OCI-M2 (cell line): Measurements from ENCODE around the gene TRIM65.
"Not testable (repeated sequence)": the region's sequence is repeated elsewhere in the genome, so short reads cannot be mapped to it uniquely, and the experiment has no call there.

Source experiments
- DNase-seq: peaks from one replicate; lab custom pipeline; 2025; ENCODE audit not compliant: unreplicated experiment; lab: John Stamatoyannopoulos, UW

The TRIM65 gene

DNA sequence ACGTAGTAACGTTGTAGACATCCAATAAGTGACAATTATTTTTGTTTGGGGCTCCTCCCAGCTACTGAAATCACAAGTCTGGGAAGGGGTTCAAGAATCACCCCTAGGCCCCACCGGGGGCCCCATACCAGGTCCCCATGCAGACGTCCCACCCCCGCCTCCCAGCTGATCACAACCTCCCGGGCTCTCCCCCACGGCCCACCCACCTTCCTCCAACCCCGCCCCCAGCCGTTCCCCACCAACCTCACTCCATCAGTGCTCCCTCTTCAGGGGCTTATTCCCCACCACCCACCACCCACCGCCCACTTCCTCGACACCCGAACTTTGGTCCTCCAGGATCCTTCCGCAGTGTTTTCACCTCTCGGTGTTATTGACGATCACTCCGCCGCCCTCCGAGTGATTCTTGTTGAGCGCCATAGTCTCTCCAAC is 41.9 kb downstream of the TRIM65 start:
- DNase-seq, result no peak

DNA sequence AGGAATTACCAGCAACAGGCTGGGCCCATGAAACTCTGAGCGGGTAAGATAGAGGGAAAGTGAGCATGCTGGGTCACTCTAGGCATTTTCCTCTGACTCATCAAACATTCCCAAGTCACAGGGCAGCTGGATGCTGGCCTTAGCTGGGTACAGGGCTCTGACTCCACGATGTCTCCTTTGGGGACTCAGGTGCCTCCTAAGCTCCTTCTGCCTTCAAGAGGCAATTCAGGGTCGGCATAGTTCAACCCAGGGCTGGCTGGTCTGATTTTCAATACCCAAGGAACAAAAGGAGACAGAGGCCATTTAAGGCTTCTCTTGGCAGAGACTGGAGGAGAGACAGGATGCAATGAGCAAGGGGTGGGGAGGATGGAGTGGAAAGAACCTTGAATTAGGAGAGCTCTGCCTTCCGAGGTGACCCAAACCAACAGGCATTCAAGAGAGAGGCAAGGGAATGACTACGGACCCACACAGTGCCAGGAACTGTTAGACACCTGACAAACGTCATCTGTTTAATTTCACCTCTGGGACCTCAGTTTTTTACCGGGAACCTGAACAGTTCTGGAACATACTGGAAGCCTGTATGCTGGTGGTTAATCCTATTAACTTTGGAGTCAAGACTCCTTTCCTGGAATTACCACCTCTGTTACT is 42.5 kb downstream of the TRIM65 start:
- no peak for DNase-seq

DNA sequence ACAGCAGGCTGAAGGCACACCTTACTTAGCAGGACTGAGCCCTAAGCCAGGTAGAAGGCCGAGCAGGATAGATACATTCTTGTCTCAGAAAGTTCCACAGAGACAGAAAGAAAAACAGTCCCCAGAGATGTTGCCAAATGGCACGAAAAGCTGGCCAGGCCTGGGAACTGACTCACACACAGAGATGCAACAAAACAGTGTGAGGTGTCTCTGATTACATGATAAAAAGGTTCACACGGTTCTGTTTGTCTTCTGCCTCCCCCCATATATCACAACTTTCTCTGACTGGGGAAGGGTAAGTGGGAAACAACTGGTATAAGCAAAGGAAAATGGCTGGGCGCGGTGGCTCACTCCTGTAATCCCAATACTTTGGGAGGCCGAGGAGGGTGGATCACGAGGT is 43.3 kb downstream of the TRIM65 start:
- DNase-seq, result no peak

DNA sequence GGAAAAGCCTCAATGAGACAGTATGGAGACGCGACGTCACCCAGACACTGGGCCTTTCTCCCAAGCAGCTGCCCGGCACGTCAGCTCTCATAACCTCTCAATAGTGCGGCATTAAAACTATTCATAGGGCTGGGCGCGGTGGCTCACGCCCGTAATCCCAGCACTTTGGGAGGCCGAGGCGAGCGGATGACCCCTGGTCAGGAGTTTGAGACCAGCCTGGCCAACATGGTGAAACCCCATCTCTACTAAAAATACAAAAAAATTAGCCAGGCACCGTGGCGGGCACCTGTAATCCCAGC is 45.1 kb downstream of the TRIM65 start:
- not testable (repeated sequence) for DNase-seq

DNA sequence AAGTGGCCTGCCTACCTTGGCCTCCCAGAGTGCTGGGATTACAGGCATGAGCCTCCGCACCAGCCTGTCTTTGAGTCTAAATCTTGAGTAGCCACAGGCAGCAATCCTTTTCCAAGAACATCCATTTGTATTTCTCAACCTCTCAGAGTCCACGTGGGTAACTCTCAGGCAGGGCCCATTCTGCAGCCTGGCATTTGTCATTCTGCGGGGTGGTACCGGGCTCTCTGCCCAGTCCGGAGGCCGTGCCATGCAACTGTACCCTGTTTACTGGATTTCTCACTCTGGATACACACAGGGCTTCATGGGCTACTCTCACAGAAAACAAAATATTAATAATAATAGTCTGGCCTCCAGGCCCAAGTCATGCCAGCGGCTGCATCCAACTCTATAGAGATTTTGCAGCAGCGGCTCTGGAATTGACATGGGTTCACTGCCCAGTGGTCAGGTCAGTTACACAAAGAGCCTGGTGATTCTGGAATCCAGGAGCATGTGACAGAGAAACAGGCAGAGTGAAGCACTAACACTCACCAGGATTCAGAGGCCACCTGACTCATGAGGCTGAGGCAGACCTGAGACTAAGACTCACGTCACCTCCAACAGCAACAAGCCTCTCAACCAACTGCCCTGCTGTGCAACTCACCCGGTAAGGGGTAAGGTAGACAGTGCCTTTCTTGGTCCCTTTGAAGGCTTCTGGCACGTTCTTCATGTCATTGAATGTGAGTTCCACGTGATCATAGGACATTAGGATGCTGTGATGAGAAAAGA is 45.6 kb downstream of the TRIM65 start:
- DNase-seq, result no peak

- no peak for DNase-seq
These were observed 47.0 kb downstream of the TRIM65 start for GRCh38 chr17:75849724-75850123.

DNA sequence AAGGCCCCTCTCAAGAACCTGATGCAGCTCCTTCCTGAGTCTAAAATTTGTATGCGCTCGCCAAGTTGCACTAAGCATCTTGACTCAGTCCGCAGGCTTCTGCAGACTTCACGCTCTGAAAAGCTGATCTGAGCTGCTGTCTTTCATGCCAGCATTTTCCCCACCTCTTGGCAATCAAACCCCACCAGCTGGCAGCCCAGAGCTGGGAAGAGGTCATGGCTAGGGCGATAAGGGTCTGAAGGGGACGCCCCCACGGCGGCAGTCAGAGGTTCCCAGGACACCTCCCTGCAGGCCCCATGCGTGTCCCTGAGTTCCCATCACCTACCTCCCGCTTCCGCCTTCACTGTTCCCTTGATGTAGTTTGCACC is 47.5 kb downstream of the TRIM65 start:
- no peak for DNase-seq

DNA sequence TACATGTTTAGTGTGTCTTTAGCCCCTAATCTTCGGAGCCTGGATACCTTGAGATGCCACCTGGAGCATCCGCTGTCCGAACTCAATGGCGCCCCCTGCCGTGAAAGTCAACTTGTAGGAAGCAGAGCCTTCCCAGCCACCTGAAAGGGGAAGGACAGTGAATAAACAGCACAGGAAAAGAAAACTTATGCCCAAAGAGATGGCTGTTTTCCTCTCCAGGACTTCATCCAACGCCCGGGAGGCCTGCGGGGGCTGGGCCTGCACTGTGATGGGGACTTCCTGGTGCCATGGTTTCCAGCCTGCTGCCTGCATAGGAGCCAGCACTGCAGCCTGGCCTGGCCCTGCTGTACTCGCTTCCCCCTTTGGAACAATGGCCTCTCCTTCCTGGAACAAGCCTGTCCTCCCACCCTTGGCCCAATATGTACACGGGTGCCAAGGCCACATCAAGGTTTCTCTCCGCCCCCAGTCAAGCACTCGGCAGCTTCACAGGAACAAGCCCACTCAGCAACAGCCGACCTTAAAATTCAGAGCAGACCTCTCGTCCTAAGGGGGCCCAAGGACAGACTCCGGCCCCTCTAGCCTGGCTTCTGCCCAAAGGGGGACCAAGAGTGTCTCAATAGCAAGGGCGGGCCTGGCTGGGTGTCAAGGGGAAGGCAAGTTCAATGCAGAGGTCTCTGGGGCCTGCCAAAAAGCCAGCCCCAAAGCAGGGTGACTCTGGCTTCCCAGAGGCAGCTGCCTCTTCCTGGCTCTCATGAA is 48.0 kb downstream of the TRIM65 start:
- DNase-seq, result no peak

- no peak for DNase-seq
These were observed 48.9 kb downstream of the TRIM65 start for GRCh38 chr17:75847614-75848522.

GRCh38 chr17:75846692-75847613 is 49.8 kb downstream of the TRIM65 start:
- no peak for DNase-seq

DNA sequence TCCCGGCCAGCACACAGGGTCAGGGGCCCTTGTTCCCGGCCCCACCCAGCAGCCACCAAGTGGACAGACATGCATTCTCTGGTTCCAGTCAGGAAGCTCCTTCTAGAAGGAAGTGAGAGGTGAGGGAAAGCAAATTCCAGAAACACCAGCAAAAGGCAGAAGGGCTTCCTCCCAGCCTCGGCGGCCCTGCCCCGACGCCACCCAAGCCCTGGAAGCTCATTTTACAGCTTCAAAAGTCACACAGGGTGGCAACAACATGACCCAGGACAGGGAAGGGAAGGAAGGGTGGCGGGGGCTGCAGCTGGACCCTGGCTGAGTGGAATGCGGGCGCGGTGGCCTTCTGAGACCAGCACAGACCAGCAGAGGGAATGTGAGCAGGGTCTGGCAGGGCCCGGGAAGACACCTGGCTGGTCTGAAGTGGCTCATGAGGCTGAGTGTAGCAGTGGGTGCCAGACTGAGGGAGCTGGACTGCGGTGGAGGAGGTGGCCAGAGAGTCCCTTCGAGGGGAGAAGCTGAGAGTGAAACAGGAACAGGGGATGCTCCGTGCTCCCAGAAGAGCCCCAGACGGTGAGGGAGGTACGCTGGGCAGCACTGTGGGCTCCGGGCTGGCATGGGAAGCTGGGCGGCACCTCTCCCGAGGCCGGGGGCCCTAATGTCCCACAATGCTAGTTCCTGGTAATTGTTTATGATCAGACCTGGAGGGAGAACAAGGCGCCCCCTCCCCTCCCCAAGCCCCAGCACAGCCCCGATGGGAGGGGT is 50.6 kb downstream of the TRIM65 start:
- DNase-seq, result no peak

DNA sequence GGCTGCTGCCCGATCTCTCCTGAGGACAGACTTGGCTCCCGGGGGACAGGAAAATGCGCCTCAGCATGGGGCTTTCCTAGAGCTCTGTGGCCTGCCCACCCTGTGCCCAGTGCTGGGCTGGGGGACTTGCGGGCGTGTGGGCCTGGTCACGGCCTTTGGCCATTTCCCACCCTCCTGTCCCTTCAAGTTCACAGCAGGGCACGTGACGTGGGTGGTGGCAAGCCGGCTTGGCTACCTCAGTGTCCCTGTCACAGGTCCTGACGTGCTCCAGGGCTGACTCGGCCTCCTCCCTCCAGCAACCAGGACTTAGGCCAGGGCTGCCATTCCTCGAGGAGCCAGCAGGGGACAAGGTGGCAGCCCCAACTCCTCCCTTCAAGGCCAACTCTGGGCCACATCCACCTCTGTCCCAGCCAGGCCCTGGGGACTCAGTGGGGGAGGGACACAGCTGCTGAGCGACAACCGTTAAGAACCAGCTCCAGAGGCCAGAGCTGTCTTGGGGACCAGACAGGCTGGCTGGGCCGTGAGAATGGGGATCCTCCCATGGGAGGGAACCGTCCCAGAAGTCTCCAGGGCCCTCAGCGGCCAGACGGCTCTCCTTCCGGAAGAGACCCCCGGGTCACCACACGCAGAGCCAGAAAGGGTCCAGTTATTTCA is 51.6 kb downstream of the TRIM65 start:
- no peak for DNase-seq

- no peak for DNase-seq
These were observed 52.2 kb downstream of the TRIM65 start for GRCh38 chr17:75844530-75845057.

DNA sequence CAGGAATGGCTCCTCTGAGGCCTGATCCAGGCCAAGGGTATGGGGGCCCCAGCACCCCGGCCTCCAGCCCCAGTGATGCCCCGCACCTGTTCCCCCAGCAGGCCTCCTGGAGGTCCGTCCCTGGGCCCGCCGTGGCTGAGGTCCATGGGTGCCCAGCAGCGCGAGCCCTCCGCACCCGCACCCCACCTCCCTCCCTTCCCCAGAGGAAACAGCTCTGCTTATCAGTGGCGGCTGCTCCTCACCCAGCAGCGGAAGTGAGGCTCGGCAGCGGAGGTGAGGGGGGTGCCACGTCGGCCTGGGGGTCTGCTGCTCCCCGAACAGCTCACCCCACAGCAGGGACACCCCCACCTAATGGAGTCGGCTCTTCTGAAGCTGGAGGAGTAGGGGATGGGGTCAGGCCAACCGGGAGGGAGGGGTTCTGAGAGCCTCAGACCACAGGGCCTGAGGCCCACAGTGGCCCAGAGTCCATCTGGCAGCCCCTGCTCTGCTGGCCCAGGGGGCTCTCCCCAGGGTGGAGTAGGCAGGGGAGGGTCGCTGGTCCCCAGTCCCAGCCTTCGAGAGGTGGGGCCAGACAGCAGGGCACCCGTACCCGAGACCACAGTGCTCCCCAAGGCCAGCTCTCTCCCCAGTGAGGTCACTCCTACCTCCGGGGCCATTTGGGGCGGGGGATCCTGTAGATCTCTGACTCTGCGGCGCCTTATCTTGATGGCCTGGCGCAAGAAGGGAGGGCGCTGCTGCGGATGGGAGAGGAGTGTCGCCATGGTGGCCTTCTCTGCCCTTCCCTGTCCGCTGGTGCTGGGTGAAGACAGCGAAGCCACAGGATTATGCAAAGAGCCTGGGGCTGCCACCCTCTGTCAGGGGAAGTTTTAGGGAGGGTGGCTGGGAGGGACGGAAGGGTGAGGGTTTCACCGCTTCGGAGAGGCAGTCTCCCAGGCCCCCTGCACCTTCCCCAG is 52.9 kb downstream of the TRIM65 start, which contains the start of gene UNC13D:
UNC13D (minus strand) TSS at position 828 of the 953 bp plus-strand sequence; CDS start at position 761, 67 bp downstream.
- no peak for DNase-seq

DNA sequence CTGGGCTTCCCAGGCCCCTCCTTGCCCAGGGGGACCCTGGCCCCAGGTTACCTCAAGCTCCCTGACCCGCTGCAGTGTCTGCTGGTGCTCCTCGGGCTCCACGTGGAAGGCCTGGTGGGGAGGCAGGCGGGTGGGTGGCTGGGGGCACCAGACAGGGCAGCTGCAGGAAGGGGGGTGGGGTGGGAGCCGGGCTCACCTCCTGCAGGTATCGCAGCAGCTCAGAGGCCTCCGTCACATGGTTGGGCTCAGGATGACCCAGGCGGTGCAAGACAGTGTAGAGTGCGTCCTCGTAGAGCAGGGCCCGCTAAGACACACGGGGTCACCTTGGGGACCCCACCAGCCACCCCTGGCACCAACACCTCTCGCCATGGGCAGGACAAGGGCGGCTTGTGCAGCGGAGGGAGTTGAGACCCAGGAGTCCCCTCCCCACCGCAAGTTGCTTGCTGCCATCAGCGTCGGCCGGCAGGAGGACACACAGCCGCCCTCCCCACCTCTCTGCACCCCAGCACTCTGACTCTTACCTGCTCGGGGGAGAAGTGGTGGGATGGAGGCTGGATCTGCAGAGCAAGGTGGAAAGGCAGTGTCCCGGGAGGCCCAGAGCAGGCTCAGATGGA is 53.7 kb downstream of the TRIM65 start:
- no peak for DNase-seq

DNA sequence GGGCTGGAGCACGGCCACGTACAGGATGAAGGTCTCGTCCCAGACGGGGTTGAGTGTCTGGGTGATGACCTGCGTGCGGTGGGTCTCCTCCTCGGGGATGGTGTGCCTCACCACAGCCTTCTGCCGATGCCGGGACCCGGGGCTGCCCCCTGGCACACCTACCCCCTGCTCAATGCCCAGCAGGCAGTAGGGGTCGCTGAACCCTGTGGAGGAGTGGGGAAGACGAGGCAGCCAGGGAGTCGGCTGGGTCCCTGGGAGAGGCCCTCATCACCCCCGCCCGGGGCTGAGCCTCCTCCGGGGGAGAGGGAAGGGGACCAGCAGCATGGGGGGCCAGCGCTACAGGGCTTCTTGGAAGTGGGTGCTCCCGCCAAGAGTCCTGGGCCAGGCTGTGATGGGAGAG is 54.3 kb downstream of the TRIM65 start:
- DNase-seq, result no peak

GRCh38 chr17:75840799-75841164 is 56.0 kb downstream of the TRIM65 start:
- no peak for DNase-seq
